ENCODE results near the gene CDPF1. TPM values are rescaled to one million over a fixed set of nuclear protein-coding genes. Genes with fewer than 3 reads are reported as not detected.
A peak's percentile ranks its signal among the peaks of the same experiment; 100 is the strongest.

CDPF1 gene
- total RNA-seq, 1 donor from 2014 or later, result 12.9 TPM

- Mint-ChIP-seq H3K4me1 (ENCODE audit: unreplicated experiment) (peaks cover 40% of the 10 kb centered on the region), H3K4me3 (peak overlapping the region; percentile 95), H3K27ac (peak overlapping the region; percentile 38), H3K27me3 (peaks cover 9% of the 10 kb centered on the region), H3K36me3 (peaks cover 11% of the 10 kb centered on the region), H3K9me3 (no peaks in the 10 kb centered on the region)
- DNase-seq (ENCODE audit: extremely low spot score, unreplicated experiment), result no peak
- TF ChIP-seq, protein P1, sequence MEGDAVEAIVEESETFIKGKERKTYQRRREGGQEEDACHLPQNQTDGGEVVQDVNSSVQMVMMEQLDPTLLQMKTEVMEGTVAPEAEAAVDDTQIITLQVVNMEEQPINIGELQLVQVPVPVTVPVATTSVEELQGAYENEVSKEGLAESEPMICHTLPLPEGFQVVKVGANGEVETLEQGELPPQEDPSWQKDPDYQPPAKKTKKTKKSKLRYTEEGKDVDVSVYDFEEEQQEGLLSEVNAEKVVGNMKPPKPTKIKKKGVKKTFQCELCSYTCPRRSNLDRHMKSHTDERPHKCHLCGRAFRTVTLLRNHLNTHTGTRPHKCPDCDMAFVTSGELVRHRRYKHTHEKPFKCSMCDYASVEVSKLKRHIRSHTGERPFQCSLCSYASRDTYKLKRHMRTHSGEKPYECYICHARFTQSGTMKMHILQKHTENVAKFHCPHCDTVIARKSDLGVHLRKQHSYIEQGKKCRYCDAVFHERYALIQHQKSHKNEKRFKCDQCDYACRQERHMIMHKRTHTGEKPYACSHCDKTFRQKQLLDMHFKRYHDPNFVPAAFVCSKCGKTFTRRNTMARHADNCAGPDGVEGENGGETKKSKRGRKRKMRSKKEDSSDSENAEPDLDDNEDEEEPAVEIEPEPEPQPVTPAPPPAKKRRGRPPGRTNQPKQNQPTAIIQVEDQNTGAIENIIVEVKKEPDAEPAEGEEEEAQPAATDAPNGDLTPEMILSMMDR (conservative IDR thresholded peaks at IDR 0.05), result no peak
Observed at GRCh38 chr22:46294784-46295183, 44.7 kb upstream of the CDPF1 start.

DNA sequence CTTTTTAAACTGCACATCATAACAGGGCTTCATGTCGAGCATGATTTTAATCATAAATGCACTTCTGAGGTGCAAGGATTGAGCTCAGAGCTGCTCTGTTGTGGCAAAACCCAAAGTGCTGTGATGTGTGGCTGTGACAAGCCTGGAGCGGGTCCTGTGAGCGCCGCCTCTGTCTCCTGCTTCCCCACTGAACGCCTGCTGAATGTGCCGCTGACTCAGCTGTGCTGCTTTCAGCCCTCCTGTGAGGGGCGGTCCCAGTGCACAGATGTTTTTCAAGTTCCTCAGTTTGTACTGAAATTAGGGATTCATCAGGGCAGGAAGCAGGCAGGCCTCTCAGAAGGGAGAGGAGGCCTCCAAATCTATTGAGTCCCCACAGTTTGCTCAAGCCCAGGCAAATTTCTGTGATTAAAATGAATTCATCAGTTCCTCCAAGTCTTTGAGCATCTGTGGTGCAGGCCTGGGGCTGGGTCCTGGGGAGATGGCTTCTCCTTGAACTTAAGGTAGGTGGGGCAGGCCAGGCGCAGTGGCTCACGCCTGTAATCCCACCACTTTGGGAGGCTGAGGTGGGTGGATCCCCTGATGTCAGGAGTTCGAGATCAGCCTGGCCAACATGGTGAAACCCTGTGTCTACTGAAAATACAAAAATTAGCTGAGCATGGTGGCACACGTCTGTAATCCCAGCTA, 43.6 kb upstream of the CDPF1 start:
- no peaks in the 10 kb centered on the region for H3K9me3 Mint-ChIP-seq
- peaks cover 9% of the 10 kb centered on the region for H3K36me3 Mint-ChIP-seq
- TF ChIP-seq, protein P1 (conservative IDR thresholded peaks at IDR 0.05), result no peak
- H3K4me1 Mint-ChIP-seq (ENCODE audit: unreplicated experiment), result peaks cover 31% of the 10 kb centered on the region
- no peak overlapping the region for H3K27ac Mint-ChIP-seq
- H3K27me3 Mint-ChIP-seq, result peaks cover 7% of the 10 kb centered on the region
- no peak for DNase-seq (ENCODE audit: extremely low spot score, unreplicated experiment)
- peak overlapping the region; percentile 7 for H3K4me3 Mint-ChIP-seq

- TF ChIP-seq, protein P1 (conservative IDR thresholded peaks at IDR 0.05), result no peak
- H3K27me3 Mint-ChIP-seq, result peaks cover 5% of the 10 kb centered on the region
- H3K9me3 Mint-ChIP-seq, result no peaks in the 10 kb centered on the region
- no peak overlapping the region for H3K27ac Mint-ChIP-seq
- DNase-seq (ENCODE audit: extremely low spot score, unreplicated experiment), result no peak
- H3K4me1 Mint-ChIP-seq (ENCODE audit: unreplicated experiment), result peaks cover 28% of the 10 kb centered on the region
- peaks cover 6% of the 10 kb centered on the region for H3K36me3 Mint-ChIP-seq
- H3K4me3 Mint-ChIP-seq, result no peak overlapping the region
Observed at GRCh38 chr22:46292732-46293131, 42.6 kb upstream of the CDPF1 start.

- peaks cover 3% of the 10 kb centered on the region for H3K27me3 Mint-ChIP-seq
Observed at GRCh38 chr22:46292173-46292572, 42.1 kb upstream of the CDPF1 start.

GRCh38 chr22:46290843-46291785, 41.0 kb upstream of the CDPF1 start:
- Mint-ChIP-seq H3K4me1 (ENCODE audit: unreplicated experiment) (peaks cover 17% of the 10 kb centered on the region), H3K27me3 (no peaks in the 10 kb centered on the region), H3K9me3 (no peaks in the 10 kb centered on the region), H3K36me3 (peaks cover 6% of the 10 kb centered on the region), H3K4me3 (no peak overlapping the region), H3K27ac (no peak overlapping the region)
- DNase-seq (ENCODE audit: extremely low spot score, unreplicated experiment), result no peak
- TF ChIP-seq, protein P1 (conservative IDR thresholded peaks at IDR 0.05), result no peak

More at GRCh38 chr22:46292173-46292572, 42.1 kb upstream of the CDPF1 start:
- H3K9me3 Mint-ChIP-seq, result no peaks in the 10 kb centered on the region
- peaks cover 23% of the 10 kb centered on the region for H3K4me1 Mint-ChIP-seq (ENCODE audit: unreplicated experiment)
- TF ChIP-seq, protein P1 (conservative IDR thresholded peaks at IDR 0.05), result no peak
- H3K36me3 Mint-ChIP-seq, result peaks cover 6% of the 10 kb centered on the region
- H3K27ac Mint-ChIP-seq, result no peak overlapping the region
- H3K4me3 Mint-ChIP-seq, result no peak overlapping the region
- no peak for DNase-seq (ENCODE audit: extremely low spot score, unreplicated experiment)

Measured in type B pancreatic cell (in vitro differentiated cells).